Measurements from ENCODE around the gene NIPSNAP2.
A peak's percentile ranks its signal among the peaks of the same experiment; 100 is the strongest.
"Not testable (repeated sequence)": the region's sequence is repeated elsewhere in the genome, so short reads cannot be mapped to it uniquely, and the experiment has no call there.

Gene NIPSNAP2

DNA sequence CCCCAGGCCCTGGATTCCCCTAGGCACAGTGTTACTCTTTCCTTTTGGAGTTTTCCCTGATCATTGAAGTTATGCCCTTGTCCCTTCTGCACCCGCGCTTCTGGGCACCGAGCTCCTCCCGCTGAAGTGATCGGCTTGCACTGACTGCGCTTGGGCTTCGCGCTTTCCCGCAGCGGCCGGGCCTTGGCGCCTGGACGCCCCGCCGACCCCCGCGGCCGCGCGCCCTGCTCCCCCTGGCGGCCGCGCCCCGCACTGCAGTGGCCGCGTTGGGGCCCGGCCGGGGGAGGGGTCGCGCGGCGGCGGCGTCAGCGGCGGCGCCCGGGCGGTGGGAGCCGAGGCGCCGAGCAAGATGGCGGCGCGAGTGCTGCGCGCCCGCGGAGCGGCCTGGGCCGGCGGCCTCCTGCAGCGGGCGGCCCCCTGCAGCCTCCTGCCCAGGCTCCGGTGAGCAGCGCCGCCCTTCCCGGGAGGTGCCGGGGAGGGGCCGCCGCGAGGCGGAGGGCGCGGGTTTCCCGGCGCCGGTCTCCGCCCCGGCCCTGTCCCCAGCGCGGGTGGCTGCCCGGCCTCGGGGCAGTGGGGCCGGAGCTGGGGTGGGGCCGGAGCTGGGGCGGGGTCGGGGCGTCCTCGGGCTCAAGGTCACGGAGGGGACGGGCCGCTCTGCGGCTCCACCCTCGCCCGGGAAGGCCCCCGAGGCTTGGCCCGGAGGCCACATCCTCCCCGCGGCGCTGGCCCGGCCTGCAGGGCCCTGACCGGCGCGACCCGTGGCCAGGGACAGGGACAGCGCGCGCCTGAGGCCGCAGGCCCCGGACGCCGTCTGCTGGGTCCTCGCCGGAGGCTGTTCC lies at the start of gene NIPSNAP2:
Gene NIPSNAP2, plus strand, starts transcription at position 325 of the 839 bp plus-strand sequence. Its CDS starts 25 bp downstream, at position 350.
- peak; percentile 23 to 84 for DNase-seq

DNA sequence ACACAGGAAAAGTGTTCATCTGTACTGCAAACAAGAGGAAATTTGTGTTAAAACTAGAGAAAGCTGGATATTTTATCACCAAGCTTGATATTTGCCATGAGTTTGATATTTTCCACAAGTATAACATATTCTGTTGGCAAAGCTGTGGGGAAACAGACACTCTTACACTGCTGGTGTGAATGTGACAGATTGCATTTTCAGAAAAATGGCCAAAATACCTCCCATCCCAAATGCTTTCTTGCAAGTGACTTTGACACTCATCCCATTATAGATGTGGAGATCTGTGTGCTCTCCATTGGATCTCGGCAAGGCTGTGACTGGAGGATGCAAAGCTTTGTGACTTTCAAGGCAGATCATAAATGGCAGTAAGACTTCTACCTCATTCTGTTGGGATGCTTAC lies 46.6 kb upstream of the NIPSNAP2 start:
- DNase-seq: no peak

- peak in 1 of 2 experiments; percentile 6 for DNase-seq
Measured at GRCh38 chr7:55928006-55928767, 36.2 kb upstream of the NIPSNAP2 start.

GRCh38 chr7:55931421-55932151 lies 32.8 kb upstream of the NIPSNAP2 start:
- DNase-seq: no peak

DNA sequence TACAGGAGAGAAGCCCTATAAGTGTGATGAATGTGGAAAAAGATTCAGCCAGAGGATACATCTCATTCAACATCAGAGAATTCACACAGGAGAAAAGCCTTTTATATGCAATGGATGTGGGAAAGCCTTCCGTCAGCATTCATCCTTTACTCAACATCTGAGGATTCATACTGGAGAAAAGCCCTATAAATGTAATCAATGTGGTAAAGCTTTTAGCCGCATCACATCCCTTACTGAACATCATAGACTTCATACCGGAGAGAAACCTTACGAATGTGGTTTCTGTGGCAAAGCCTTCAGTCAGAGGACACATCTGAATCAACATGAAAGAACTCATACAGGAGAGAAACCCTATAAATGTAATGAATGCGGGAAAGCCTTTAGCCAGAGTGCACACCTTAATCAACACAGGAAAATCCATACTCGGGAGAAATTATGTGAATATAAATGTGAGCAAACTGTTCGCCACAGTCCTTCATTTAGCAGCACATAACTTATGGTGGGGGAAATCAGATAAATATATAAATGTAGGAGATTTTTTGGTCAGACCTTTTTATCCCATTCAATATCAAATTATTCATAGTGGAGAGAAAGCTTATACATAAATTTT lies 24.8 kb upstream of the NIPSNAP2 start:
- no peak for DNase-seq

GRCh38 chr7:55946545-55946944 lies 17.8 kb upstream of the NIPSNAP2 start:
- no peak for DNase-seq

DNA sequence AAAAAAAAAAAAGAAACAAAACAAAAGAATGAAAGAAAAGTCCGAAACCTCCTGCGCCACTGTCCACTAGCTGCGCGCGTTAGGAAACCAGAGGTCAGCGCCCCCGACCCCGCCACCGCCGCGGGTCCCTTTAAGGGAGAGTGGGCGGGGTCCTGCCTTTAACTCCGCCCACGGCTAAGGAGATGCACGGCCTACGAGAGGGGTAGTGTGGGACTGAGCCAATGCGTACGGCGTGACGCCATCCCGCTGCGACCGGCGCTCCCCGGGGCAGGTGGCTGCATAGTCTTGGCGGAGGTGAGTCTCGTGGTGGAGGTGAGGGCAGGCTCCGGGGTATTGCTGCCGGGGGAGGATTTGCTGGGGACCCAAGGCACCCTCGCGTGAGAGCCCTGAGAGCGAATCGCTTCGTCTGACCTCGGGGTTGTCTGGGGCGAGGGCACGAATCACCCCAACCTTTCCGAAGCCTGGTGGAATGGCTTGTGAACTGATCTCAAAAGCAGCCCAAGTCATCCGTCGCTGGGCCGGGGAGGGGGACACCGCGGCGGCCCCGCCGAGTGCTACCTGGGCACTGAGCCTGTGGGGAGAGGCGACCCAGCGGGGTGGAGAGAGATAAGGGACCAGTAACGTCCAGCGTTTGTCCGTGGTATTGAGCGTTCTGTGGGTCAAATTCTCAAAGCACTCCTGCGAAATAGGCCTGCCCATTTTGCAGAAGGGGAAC lies 12.6 kb upstream of the NIPSNAP2 start, which contains the start of gene MRPS17:
Gene MRPS17, plus strand, starts transcription at position 241 of the 715 bp plus-strand sequence. CDS start 1,319 bp downstream, outside the sequence.
- DNase-seq: peak; percentile 87 to 96

GRCh38 chr7:55952352-55952671 lies 12.1 kb upstream of the NIPSNAP2 start:
- DNase-seq: not testable (repeated sequence)

GRCh38 chr7:55953707-55954475 lies 10.5 kb upstream of the NIPSNAP2 start:
- DNase-seq: no peak

GRCh38 chr7:55957190-55957589 lies 7.2 kb upstream of the NIPSNAP2 start:
- no peak for DNase-seq

GRCh38 chr7:55962014-55962413 lies 2.4 kb upstream of the NIPSNAP2 start:
- DNase-seq: no peak

GRCh38 chr7:55963584-55964168 lies 709 bp upstream of the NIPSNAP2 start:
- no peak for DNase-seq

DNA sequence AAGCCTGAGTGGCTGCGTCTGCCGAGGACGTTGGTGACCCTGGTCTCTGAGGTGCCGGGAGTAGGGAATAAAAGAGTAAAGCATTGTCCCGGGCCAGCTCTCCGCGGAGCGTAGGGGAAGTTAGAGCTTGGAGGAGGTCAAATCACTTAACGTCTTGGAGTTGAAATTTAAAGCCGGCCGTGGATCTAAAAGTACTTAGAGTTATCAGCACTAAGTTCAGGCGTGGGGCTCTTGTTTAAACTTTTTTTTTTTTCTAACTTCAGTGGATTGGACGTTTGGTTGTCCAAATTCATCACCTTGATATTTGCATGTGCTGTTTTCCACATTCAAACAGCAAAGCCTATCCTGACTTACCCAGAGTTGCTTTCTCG lies 700 bp downstream of the NIPSNAP2 start:
- DNase-seq: no peak

GRCh38 chr7:55965805-55966421 lies 1.5 kb downstream of the NIPSNAP2 start:
- no peak for DNase-seq

DNA sequence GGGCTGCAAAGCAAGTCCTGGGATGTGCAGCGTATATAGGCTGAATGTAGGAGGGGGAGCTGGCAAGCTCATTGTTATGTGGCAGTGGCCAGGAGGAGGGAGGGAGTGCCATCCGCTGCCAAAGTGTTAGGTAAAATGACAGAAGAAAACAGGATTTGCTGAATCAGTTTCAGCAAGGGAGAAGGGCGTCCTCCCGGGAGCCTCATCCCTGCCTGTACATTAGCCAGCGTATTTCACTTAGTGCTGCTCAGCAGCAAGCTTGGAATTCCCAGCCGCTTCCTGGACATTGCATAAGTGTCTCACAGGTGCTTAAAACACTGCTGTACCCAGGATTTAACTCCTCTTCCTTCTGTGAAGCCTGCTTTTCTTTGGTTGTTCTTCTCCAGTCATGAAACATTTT lies 2.5 kb downstream of the NIPSNAP2 start:
- DNase-seq: no peak

- no peak for DNase-seq
Measured at GRCh38 chr7:55969391-55969790, 5.0 kb downstream of the NIPSNAP2 start.

DNA sequence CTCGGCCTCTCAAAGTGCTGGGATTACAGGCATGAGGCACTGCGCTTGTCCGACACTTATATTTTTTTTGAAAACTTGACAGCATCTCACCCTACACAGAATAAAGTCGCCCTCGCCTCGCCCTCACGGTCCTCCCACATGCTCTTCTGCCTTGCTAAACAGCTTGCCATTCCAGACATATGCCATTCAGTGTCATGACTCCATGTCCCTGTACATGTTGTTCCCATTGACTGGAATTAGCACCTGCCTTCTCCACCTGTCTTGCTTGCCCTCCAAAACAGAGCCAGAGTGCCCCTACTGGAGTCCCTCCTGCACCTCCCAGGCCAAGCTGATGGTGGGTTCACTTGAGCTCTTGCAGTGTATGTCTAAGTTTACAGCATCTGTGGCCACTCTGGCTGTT lies 6.2 kb downstream of the NIPSNAP2 start:
- DNase-seq: peak in 1 of 2 experiments; percentile 55

- peak; percentile 67 to 69 for DNase-seq
Measured at GRCh38 chr7:55970978-55971377, 6.6 kb downstream of the NIPSNAP2 start.

DNA sequence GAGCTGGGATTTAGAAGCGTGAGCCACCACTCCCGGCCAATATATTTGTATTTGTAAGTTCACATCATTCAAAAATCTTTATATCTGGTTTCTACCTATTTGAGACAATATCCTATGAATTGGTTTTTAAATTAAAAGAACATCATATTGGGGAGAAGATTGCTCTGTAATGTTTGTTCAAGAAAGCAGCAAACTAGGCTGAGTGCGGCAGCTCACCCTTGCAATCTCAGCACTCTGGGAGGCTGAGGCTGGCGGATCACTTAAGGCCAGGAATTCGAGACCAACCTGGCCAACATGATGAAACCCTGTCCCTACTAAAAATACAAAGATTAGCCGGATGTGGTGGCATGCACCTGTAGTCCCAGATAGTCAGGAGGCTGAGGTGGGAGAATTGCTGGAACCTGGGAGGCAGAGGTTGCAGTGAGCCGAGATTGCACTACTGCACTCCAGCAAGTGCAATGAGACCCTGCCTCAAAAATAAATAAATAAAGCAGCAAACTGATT lies 9.4 kb downstream of the NIPSNAP2 start:
- no peak for DNase-seq

DNA sequence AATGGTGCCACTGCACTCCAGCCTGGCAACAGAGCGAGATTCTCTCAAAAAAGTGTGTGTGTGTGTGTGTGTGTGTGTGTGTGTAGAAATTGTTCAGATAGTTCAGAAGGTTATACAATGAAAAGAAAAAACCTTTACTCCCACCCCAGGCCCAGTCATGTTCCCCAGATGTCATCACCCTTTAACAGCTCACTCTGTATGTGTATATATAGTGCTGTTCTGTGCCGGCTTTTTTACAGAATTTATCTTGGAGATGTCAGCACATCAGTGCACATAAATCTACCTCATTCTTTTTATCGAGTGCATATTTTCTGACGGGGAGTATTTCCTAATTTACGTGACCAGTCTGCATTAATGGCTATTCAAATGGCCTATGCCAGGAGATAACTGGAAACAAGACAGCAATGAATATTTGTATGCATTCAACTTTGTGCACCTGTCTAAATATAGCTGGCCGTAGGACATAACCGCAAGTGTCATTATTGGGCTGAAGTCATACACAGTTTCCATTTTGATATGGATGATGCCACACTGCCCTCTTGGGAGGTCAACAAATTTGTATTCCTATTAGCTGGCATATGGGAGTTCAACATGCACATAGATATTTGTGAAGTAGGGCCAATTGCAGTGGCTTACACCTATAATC lies 11.7 kb downstream of the NIPSNAP2 start:
- peak; percentile 84 to 87 for DNase-seq

Measured in NCI-H526 (cell line).